Activated naive CD4-positive, alpha-beta T cell treated with anti-CD3 and anti-CD28 coated beads, Interleukin-2, amount 10 ng/mL, durations not matched to agents 7 days and 5 days (primary cell): ENCODE data around the gene ATP7A.
A peak's percentile ranks its signal among the peaks of the same experiment; 100 is the strongest.

Experiments used
- CTCF ChIA-PET: fragments of 350-600 bp; sonication (Branson Sonifier 250); formaldehyde crosslinking; loops from one replicate; lab custom pipeline; 2021; ENCODE audit warnings: antibody characterized with exemption; lab: Charles Lee
- DNase-seq: peaks from one replicate; pipeline ENCODE4 v3.0.0-alpha.2; 2020
- H3K27ac Mint-ChIP-seq: one replicate; pipeline ENCODE4 v1.8.0; 2021; ENCODE audit warnings: mild to moderate bottlenecking, moderate library complexity, mixed read lengths
- H3K27me3 Mint-ChIP-seq: one replicate; pipeline ENCODE4 v1.8.0; 2021; ENCODE audit warnings: mild to moderate bottlenecking, mixed read lengths
- H3K36me3 Mint-ChIP-seq: one replicate; pipeline ENCODE4 v1.8.0; 2021; ENCODE audit warnings: mixed read lengths
- H3K4me1 Mint-ChIP-seq: one replicate; pipeline ENCODE4 v1.8.0; 2021; ENCODE audit warnings: mixed read lengths
- H3K4me3 Mint-ChIP-seq: one replicate; pipeline ENCODE4 v1.8.0; 2021; ENCODE audit warnings: mild to moderate bottlenecking, moderate library complexity, mixed read lengths
- H3K9me3 Mint-ChIP-seq: one replicate; pipeline ENCODE4 v1.8.0; 2021; ENCODE audit warnings: mixed read lengths

ATP7A gene

GRCh38 chrX:77961063-77961462 lies 50.6 kb downstream of the ATP7A start:
- DNase-seq, result no peak
- CTCF ChIA-PET, result no interaction called here
- Mint-ChIP-seq H3K27me3 (no peaks in the 10 kb centered on the region), H3K4me3 (no peak overlapping the region), H3K36me3 (peaks cover 29% of the 10 kb centered on the region), H3K9me3 (peaks cover 4% of the 10 kb centered on the region), H3K27ac (peak overlapping the region; percentile 13), H3K4me1 (peaks cover 46% of the 10 kb centered on the region)

DNA sequence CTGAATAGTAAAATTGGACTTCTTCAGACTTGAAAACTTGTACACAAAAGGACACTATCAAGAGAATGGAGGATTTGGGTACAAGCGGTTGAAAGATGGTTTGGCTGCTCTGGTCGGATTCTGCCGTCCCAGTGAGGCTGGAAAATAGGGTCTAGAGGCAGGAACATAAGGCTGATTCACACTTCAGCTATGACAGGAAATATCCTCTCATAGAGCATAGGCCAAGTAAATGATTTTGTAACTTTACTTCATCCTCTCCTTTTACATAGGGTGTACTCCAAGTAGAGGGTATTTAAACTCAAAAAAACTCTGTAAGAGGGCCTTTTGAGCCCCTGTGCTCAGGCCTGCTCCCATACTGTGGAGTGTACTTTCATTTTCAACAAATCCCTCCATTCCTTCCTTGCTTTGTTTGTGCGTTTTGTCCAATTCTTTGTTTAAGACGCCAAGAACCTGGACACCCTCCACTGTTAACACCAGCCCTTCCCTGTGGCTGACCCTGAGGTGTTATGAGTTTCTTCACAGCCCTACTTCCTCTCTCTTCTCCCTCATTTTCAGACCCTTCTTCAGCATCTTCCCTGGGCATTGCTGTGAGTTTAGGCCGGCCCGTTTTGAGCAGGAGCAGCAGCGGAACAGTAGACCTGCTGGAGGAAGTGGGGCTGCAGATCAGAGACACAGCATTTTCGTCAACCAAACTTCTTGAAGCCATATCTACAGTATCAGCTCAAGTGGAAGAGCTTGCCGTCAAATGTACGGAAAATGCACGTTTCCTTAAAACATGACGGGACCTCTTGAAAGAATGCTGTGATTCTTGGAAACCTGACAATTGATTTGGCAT lies 51.8 kb downstream of the ATP7A start:
- Mint-ChIP-seq H3K9me3 (no peaks in the 10 kb centered on the region), H3K36me3 (peaks cover 27% of the 10 kb centered on the region), H3K27ac (peak overlapping the region; percentile 93), H3K4me3 (peak overlapping the region; percentile 69), H3K4me1 (peaks cover 45% of the 10 kb centered on the region), H3K27me3 (no peaks in the 10 kb centered on the region)
- DNase-seq, result peak; percentile 36
- CTCF ChIA-PET, result interaction anchor here (1.4 kb wide), 1 partner anchor 62 kb away, joined by 4 read pairs; no protein-coding TSS in a partner anchor

DNA sequence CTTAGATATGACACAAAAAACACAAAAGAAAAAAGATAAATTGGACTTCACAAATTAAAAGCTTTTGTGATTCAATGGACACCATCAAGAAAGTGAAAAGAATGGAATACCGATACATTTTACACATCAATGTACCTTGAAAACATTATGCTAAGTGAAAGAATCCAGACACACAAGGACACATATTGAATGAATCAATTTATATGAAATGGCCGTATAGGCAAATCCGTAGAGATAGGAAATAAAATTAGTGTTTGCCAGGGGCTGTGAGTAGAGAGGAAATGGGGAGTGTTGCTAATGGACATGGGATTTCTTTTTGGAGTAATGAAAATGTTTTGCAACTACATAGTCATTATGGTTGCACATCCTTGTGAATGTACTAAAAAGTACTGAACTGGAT lies 55.9 kb downstream of the ATP7A start:
- peaks cover 20% of the 10 kb centered on the region for H3K4me1 Mint-ChIP-seq
- H3K27ac Mint-ChIP-seq, result no peak overlapping the region
- H3K9me3 Mint-ChIP-seq, result no peaks in the 10 kb centered on the region
- no peak for DNase-seq
- no peaks in the 10 kb centered on the region for H3K27me3 Mint-ChIP-seq
- peaks cover 10% of the 10 kb centered on the region for H3K36me3 Mint-ChIP-seq
- CTCF ChIA-PET, result no interaction called here
- no peak overlapping the region for H3K4me3 Mint-ChIP-seq

DNA sequence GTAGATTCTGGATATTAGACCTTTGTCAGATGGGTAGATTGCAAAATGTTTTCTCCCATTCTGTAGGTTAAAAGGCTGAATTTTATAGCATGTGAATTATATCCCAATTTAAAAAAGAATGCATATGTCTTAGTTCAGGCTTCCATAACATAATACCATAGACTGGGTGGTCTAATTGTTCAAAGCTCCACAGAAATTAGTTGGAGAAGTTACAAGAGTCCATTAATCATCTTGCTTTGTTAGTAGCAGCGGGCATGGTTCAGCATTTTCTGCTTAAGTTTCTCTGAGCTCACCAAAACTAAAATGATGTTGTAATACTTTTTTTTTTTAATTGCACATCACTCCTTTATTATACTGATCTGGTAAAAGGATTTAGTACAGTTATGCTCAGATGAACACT lies 57.1 kb downstream of the ATP7A start:
- DNase-seq, result no peak
- no peak overlapping the region for H3K4me3 Mint-ChIP-seq
- CTCF ChIA-PET, result no interaction called here
- peaks cover 10% of the 10 kb centered on the region for H3K36me3 Mint-ChIP-seq
- H3K27me3 Mint-ChIP-seq, result no peaks in the 10 kb centered on the region
- H3K4me1 Mint-ChIP-seq, result peaks cover 8% of the 10 kb centered on the region
- H3K27ac Mint-ChIP-seq, result no peak overlapping the region
- H3K9me3 Mint-ChIP-seq, result no peaks in the 10 kb centered on the region

DNA sequence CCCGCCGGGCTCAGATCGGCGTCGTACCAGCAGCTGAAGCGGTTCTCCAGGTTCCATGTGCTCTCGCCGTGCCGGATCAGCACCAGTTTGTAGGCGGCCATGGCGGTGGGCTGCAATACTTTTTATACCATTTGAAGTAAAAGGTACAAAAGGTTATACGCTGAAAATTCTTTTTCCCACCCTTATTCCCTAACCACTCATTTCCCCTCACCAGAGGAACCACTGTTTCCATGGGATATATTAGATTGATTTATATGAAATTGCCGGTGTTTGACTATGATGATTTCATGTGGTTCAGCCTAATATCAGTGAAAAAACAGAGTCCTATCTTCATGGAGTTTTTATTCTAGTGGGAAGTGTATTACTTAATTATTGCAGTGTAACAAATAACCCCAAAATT lies 59.0 kb downstream of the ATP7A start, which contains the start of gene PGAM4:
TSS of gene PGAM4 (minus strand) at position 101 of the 400 bp plus-strand sequence. CDS start at position 101, 0 bp downstream.
- H3K27me3 Mint-ChIP-seq, result no peaks in the 10 kb centered on the region
- H3K4me3 Mint-ChIP-seq, result no peak within 1 kb of the TSS
- no peak for DNase-seq
- H3K36me3 Mint-ChIP-seq, result peaks cover 8% of the 10 kb centered on the region
- no peak within 1 kb of the TSS for H3K27ac Mint-ChIP-seq
- H3K4me1 Mint-ChIP-seq, result peaks cover 4% of the 10 kb centered on the region
- no peaks in the 10 kb centered on the region for H3K9me3 Mint-ChIP-seq
- CTCF ChIA-PET, result no interaction called here

DNA sequence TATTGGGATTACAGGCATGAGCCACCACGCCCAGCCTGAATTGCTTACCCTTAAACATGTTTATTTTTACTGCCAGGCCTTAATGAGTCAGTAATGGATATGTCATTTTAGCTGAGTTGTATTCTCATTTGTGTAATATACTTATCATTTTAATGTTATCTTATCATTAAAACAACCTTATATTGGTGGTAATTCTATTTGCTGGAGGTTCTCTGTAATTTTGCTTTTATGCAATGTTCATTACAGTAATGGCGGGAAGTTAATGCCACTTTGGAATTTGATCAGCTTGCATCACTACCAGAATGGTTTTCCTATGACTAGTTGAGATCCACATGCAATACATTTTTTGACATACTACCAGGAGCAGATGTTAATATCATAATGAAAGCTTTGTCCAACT lies 65.3 kb downstream of the ATP7A start:
- H3K4me3 Mint-ChIP-seq, result no peak overlapping the region
- DNase-seq, result no peak
- no peaks in the 10 kb centered on the region for H3K9me3 Mint-ChIP-seq
- H3K36me3 Mint-ChIP-seq, result peaks cover 4% of the 10 kb centered on the region
- CTCF ChIA-PET, result no interaction called here
- no peaks in the 10 kb centered on the region for H3K4me1 Mint-ChIP-seq
- H3K27me3 Mint-ChIP-seq, result no peaks in the 10 kb centered on the region
- no peak overlapping the region for H3K27ac Mint-ChIP-seq

DNA sequence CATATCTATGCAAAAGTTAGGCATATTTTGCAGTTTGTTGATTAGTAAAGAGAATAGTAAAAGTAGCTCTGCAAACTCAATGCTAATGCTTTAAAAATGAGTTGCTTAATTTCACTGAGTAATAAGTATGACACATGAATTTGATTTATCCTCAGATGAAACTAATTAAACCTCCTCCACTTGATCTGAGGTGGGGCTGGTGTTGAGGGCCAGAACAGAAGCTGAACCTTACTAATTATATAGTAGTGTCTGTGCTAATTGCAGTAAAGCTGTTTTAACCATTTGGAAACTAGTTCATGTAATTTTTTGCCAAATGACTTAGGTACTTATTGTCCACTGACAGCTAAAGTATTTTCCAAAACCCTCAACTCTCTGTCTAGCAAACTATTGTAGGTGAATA lies 66.6 kb downstream of the ATP7A start:
- no peak for DNase-seq
- CTCF ChIA-PET, result no interaction called here
- Mint-ChIP-seq H3K4me3 (no peak overlapping the region), H3K4me1 (no peaks in the 10 kb centered on the region), H3K36me3 (peaks cover 4% of the 10 kb centered on the region), H3K27me3 (no peaks in the 10 kb centered on the region), H3K9me3 (no peaks in the 10 kb centered on the region), H3K27ac (no peak overlapping the region)

DNA sequence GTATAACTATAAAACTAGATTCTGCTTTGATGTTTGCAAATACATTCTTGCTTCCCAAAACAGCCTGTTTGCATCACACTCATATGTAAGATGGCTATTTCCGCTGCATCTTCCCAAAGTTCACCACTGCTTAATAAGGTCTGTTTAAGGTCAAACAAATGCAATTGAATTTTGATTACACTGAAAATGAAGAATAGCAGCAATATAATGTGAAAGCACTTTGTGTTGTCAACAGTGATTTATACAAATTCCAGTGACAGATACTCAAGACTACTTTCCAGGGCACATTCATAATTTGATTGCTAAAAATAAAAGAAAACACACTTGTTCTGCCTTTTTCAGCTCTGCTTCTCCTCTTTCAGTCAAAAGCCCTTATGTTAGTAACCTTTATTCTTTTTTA lies 67.0 kb downstream of the ATP7A start:
- Mint-ChIP-seq H3K27me3 (no peaks in the 10 kb centered on the region), H3K4me1 (no peaks in the 10 kb centered on the region), H3K4me3 (no peak overlapping the region), H3K27ac (no peak overlapping the region), H3K9me3 (no peaks in the 10 kb centered on the region), H3K36me3 (peaks cover 4% of the 10 kb centered on the region)
- CTCF ChIA-PET, result no interaction called here
- no peak for DNase-seq

- H3K27ac Mint-ChIP-seq, result no peak overlapping the region
- no peak for DNase-seq
- CTCF ChIA-PET, result no interaction called here
- no peaks in the 10 kb centered on the region for H3K9me3 Mint-ChIP-seq
- no peaks in the 10 kb centered on the region for H3K4me1 Mint-ChIP-seq
- no peaks in the 10 kb centered on the region for H3K27me3 Mint-ChIP-seq
- peaks cover 4% of the 10 kb centered on the region for H3K36me3 Mint-ChIP-seq
- no peak overlapping the region for H3K4me3 Mint-ChIP-seq
Measured at GRCh38 chrX:77979870-77980269, 69.4 kb downstream of the ATP7A start.

DNA sequence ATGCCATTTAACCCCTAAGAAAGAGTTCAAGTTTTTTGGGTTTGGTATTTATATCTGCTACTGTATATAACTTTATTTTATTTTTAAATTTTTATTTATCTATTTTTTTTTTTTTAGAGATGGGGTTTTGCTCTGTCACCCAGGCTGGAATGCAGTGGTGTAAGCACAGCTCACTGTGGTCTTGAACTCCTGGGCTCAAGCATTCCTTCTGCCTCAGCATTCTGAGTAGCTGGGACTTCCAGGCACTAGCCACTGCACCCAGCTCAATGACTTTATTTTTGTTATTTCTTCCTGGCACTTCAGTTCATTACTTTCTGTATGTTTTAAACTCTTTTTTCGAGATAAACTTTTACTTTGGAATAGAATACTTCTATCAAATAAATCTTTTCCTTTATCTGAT lies 101.4 kb downstream of the ATP7A start:
- H3K27ac Mint-ChIP-seq, result no peak overlapping the region
- CTCF ChIA-PET, result no interaction called here
- no peak for DNase-seq
- no peaks in the 10 kb centered on the region for H3K4me1 Mint-ChIP-seq
- H3K27me3 Mint-ChIP-seq, result no peaks in the 10 kb centered on the region
- no peaks in the 10 kb centered on the region for H3K9me3 Mint-ChIP-seq
- H3K36me3 Mint-ChIP-seq, result peaks cover 13% of the 10 kb centered on the region
- H3K4me3 Mint-ChIP-seq, result no peak overlapping the region

GRCh38 chrX:78019586-78020483 lies 109.3 kb downstream of the ATP7A start:
- Mint-ChIP-seq H3K4me1 (peaks cover 4% of the 10 kb centered on the region), H3K36me3 (peaks cover 8% of the 10 kb centered on the region), H3K4me3 (no peak overlapping the region), H3K27ac (no peak overlapping the region), H3K9me3 (no peaks in the 10 kb centered on the region), H3K27me3 (no peaks in the 10 kb centered on the region)
- CTCF ChIA-PET, result no interaction called here
- DNase-seq, result no peak

GRCh38 chrX:78024349-78025059 lies 114.0 kb downstream of the ATP7A start:
- peaks cover 5% of the 10 kb centered on the region for H3K4me1 Mint-ChIP-seq
- no peak overlapping the region for H3K4me3 Mint-ChIP-seq
- no peaks in the 10 kb centered on the region for H3K36me3 Mint-ChIP-seq
- DNase-seq, result peak; percentile 20
- H3K27me3 Mint-ChIP-seq, result no peaks in the 10 kb centered on the region
- no peaks in the 10 kb centered on the region for H3K9me3 Mint-ChIP-seq
- CTCF ChIA-PET, result interaction anchor here (0.8 to 2.3 kb wide), 7 partner anchors 9 to 126 kb away, joined by 3 to 21 read pairs (median 5); partner anchors contain the start of genes ATP7A and COX7B
- H3K27ac Mint-ChIP-seq, result no peak overlapping the region

- Mint-ChIP-seq H3K36me3 (no peaks in the 10 kb centered on the region), H3K9me3 (no peaks in the 10 kb centered on the region), H3K27ac (no peak overlapping the region), H3K27me3 (no peaks in the 10 kb centered on the region), H3K4me3 (no peak overlapping the region), H3K4me1 (peaks cover 5% of the 10 kb centered on the region)
- no peak for DNase-seq
- CTCF ChIA-PET, result no interaction called here
Measured at GRCh38 chrX:78027798-78028197, 117.3 kb downstream of the ATP7A start.

- peaks cover 2% of the 10 kb centered on the region for H3K4me1 Mint-ChIP-seq
- DNase-seq, result peak; percentile 37
- no peak overlapping the region for H3K27ac Mint-ChIP-seq
- CTCF ChIA-PET, result interaction anchor here (0.7 to 1.4 kb wide), 2 partner anchors 63 to 118 kb away, joined by 3 read pairs; no protein-coding TSS in a partner anchor
- no peak overlapping the region for H3K4me3 Mint-ChIP-seq
- H3K9me3 Mint-ChIP-seq, result no peaks in the 10 kb centered on the region
- H3K27me3 Mint-ChIP-seq, result no peaks in the 10 kb centered on the region
- peaks cover 8% of the 10 kb centered on the region for H3K36me3 Mint-ChIP-seq
Measured at GRCh38 chrX:78029663-78030062, 119.2 kb downstream of the ATP7A start.
